CD4-positive, alpha-beta T cell treated with Interleukin-21 for 1 hour (primary cell): Measurements from ENCODE around the gene AGRN.
"Not testable (repeated sequence)": the region's sequence is repeated elsewhere in the genome, so short reads cannot be mapped to it uniquely, and the experiment has no call there.

Experiments used
- DNase-seq: peaks from one replicate; pipeline ENCODE4 v3.0.0-alpha.2; 2020

The AGRN gene

GRCh38 chr1:1020000-1020404 lies at the start of gene AGRN:
TSS of gene AGRN (plus strand) at chr1:1020120. CDS start at chr1:1020173, 53 bp downstream.
- DNase-seq = no peak

GRCh38 chr1:970242-970972 lies 49.5 kb upstream of the AGRN start:
- DNase-seq = no peak

- DNase-seq = no peak
These were observed 48.8 kb upstream of the AGRN start for GRCh38 chr1:970973-971730.

GRCh38 chr1:971751-972506 lies 48.0 kb upstream of the AGRN start:
- no peak for DNase-seq

GRCh38 chr1:972726-973458 lies 47.0 kb upstream of the AGRN start:
- no peak for DNase-seq

- DNase-seq = no peak
These were observed 46.2 kb upstream of the AGRN start for GRCh38 chr1:973459-974292.

GRCh38 chr1:974293-974640 lies 45.7 kb upstream of the AGRN start:
- DNase-seq = no peak

GRCh38 chr1:974687-975328 lies 45.1 kb upstream of the AGRN start:
- DNase-seq = no peak

- DNase-seq = no peak
These were observed 44.6 kb upstream of the AGRN start for GRCh38 chr1:975365-975764.

GRCh38 chr1:975896-976683 lies 43.8 kb upstream of the AGRN start:
- DNase-seq = peak; percentile 72

- not testable (repeated sequence) for DNase-seq
These were observed 43.1 kb upstream of the AGRN start for GRCh38 chr1:976791-977190.

- DNase-seq = no peak
These were observed 41.7 kb upstream of the AGRN start for GRCh38 chr1:978069-978834.

- no peak for DNase-seq
These were observed 40.8 kb upstream of the AGRN start for GRCh38 chr1:978835-979743.

GRCh38 chr1:979744-980072 lies 40.2 kb upstream of the AGRN start:
- no peak for DNase-seq

- no peak for DNase-seq
These were observed 39.8 kb upstream of the AGRN start for GRCh38 chr1:980137-980571.

GRCh38 chr1:980602-981395 lies 39.1 kb upstream of the AGRN start:
- DNase-seq = no peak

GRCh38 chr1:981491-981954 lies 38.4 kb upstream of the AGRN start:
- DNase-seq = no peak
